ENCODE data around the gene HSPA12A.
"Not testable (repeated sequence)": the region's sequence is repeated elsewhere in the genome, so short reads cannot be mapped to it uniquely, and the experiment has no call there.

HSPA12A gene

DNA sequence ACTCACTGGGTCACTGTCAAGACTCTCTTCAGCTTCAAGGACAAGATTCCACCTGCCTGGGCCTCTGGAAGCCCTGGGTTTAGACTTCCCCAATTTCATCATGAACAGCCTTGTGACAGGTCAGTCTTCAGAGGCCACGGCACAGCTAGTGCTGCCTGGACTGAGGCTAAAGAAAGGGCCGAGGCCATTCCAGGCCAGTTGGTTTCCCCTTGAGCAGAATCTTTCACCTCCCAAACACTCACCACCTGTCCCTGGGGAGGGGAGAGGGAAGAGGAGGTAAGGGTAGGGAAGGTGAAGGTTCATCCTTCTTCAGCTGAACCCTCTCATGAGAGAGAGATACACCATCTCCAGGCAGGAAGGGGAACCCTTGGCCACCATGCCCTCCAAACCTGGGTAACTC is 24.3 kb downstream of the HSPA12A start:
- DNase-seq (ENCODE audit: low read depth in 2 of 2, low spot score in 1 of 2): no peak

DNA sequence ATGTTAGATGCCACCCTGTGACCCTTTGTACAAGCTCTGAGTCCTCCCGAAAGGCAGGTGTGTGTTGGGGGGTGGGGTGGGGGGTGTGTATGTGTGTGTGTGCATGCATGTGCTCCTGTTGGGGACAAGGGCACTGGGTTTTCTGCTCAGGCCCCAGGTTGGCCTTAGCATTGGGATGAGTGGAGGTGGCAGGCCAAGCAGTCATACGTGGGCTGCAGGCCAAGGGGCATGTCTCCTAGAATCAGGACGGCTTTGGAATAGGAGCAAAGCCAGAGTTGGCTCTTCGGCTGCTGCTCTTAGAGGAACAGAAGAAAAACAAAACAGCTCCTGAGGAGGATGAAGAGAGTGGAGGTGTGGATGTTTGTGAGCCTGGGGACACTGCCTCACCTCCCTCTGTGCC is 26.0 kb downstream of the HSPA12A start:
- no peak for DNase-seq (ENCODE audit: low read depth in 2 of 2, low spot score in 1 of 2)

DNA sequence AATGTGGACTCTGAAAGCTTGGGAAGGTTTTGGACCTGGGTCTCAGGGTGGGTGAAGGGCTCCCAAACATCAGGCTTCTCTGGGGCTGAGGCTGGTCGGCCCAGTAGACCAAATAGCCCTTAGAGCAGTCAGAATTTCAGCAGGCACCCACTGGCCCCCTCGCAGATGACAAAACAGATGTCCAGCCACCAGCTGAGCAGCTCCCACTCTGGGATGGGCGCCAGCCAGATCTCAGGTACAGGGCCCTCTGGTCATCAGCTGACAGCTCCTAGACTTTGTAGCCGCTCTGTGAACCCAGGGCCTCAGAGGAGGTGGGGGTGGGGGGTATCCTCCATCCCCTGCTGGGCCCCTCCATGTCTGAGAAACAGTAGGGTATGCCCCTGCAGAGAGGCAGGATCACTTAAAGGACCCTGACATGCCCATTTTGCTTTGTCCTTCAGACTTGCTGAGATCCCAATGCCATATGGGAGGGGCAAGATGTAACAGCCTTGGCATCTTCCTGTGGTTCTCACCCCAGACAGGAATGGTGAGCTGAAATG is 26.5 kb downstream of the HSPA12A start:
- no peak for DNase-seq (ENCODE audit: low read depth in 2 of 2, low spot score in 1 of 2)

DNA sequence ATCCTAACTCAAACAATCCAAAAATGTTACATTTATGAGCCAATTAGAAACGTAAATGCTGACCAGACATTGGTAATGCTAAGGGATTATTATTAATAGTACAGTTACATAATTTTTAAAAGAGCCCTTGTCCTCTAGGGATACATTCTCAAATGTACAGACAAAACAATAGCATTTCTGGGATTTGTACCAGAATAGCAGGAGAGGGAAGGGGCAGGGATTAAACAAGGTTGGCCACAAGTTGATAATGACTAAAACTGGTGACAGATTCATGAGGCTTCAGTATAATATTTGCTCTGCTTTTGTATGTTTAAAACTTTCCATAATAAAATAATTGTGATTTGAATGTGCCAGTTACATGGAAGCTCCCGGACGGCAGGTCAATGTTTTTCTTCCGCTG is 27.0 kb downstream of the HSPA12A start:
- no peak for DNase-seq (ENCODE audit: low read depth in 2 of 2, low spot score in 1 of 2)

DNA sequence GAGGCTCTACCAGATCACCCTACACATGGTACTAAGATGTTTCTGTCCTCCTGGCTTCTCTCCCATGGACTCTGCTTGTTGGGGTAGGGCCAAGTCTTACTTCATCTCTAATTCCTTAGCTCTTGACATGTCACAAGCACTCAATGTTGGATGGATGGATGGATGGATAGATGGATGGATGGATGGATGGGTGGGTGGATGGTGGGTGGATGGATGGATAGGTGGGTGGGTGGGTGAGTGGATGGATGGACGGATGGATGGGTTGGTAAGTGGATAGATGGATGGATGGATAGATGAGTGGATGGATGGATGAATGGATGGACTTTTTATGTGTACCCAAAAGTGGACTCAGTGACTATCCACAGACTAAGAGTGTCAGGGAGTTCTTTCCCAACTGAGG is 28.5 kb downstream of the HSPA12A start:
- no peak for DNase-seq (ENCODE audit: low read depth in 2 of 2, low spot score in 1 of 2)

DNA sequence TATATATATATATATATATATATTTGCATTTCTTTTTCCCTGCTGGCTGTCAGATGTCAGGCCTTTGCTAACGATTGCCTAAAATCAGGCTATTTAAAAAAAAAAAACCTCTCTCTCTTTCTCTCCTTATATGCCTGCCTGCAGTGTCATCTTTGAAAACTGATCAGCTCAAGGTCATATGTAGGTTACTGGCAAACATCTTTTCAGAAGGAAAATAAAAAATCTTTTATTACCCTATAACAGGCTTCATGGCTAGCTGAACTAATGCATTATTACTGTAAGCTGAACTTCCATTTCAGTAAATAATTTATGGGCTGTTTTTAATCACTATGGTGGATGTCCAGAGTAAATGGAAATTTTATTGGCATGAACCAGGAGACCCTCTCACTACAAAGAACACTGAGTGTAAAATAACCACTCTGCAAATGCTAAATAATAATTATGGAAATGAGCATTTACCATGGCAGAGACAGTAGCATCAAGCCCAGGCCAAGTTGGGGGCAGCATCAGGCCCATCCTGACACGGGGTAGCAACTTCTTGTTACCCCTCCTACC is 29.3 kb downstream of the HSPA12A start:
- no peak for DNase-seq (ENCODE audit: low read depth in 2 of 2, low spot score in 1 of 2)

DNA sequence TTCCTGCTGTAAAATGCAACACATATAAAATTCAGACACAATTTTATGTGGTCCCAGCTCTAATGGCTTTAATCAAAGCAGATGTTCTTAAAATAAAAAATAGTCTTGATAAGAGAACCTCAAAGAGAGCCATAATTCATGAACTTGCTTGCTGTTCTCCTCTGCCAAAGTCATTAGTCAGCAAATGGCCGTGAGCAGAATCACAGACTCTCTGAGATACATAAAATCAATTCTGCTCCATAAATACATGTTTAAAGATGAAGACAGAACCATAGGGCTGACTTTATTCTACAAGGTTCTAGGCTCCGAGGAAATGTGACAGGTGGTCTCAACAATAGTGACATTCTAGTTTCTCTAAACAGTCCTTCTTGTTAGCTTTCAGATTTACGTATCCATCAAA is 29.8 kb downstream of the HSPA12A start:
- DNase-seq (ENCODE audit: low read depth in 2 of 2, low spot score in 1 of 2): no peak

DNA sequence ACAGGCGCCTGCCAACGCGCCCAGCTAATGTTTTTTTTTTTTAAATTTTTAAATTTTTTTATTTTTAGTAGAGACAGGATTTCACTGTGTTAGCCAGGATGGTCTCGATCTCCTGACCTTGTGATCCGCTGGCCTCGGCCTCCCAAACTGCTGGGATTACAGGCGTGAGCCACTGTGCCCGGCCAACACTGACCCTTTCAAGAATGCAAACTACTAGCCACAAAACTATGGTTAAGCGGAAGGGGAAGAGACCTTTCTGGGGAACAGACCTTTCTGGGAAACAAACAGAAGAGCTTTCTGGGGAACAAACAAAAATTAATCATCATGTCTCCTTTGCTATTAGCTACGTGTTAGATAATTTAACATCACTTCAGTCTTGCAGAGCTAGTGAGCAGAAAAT is 30.6 kb downstream of the HSPA12A start:
- DNase-seq (ENCODE audit: low read depth in 2 of 2, low spot score in 1 of 2): not testable (repeated sequence)

DNA sequence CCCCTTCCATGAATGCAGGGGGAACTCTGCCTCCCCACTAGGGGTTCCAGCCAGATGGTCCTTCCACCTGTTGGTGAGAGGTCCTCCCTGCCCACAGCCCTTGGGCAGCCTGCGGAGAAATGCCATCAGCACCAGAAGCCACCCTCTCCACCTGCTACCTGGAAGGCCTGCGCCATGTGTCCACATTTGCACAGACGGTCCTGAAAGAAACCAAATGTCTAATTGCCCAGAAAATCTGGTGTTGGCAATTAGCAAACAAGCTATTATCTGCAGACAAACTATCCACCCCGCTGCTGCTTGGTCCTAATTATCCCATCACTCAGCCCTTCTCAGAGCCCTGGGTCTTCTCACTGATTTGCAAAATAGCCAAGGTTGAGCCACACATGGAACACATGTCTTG is 32.3 kb downstream of the HSPA12A start:
- no peak for DNase-seq (ENCODE audit: low read depth in 2 of 2, low spot score in 1 of 2)

DNA sequence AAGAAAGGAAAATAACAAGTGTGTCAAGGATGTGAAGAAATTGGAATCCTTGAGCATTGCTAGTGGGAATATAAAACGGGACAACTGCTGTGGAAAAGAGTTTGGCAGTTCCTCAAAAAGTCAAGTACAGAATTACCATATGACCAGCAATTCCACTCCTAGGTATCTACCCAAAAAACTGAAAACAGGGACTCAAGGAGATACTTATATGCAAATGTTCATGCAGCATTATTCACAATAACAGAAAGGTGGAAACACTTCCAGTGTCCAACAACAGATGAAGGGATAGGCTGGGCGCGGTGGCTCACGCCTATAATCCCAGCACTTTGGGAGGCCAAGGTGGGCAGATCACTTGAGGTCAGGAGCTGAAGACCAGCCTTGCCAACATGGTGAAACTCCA is 33.5 kb downstream of the HSPA12A start:
- no peak for DNase-seq (ENCODE audit: low read depth in 2 of 2, low spot score in 1 of 2)

DNA sequence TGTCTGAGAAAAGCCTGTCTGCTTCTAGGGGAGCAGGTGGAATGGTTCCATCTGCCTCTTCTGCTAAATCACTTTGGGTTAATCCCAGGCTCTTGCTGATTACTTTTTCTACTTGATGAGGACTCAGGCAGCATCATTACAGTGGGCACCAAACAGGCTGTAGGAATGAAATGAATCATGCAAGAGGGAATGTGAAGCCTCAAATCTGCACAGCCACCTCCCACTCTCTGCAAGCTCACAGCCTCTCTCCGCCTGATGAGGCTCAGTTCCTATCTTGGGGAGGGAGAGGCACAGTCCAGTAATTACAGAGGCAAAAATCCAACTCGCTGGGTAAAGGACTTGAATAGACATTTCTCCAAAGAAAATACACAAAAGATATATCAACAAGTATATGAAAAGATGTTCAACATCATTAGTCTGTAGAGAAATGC is 34.0 kb downstream of the HSPA12A start:
- no peak for DNase-seq (ENCODE audit: low read depth in 2 of 2, low spot score in 1 of 2)

DNA sequence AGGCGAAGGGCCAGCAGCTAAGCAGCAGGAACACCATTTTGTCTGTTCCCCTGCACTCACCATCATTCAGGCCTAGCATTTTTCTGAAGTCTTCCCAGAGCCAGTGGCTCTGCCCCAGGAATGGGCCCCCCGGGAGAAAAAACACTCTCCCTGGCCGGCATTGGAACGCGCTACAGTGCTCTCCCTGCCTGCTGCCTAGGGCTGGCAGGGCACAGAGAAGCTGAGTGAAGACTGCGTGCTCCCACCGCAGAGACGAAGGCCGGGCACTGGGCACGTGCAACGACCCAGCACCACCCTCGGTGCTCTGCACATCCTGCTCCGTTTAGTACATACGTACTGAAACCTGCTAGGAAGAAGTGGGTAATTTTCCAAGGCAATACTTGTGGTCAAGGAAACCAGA is 34.4 kb downstream of the HSPA12A start:
- DNase-seq (ENCODE audit: low read depth in 2 of 2, low spot score in 1 of 2): no peak

DNA sequence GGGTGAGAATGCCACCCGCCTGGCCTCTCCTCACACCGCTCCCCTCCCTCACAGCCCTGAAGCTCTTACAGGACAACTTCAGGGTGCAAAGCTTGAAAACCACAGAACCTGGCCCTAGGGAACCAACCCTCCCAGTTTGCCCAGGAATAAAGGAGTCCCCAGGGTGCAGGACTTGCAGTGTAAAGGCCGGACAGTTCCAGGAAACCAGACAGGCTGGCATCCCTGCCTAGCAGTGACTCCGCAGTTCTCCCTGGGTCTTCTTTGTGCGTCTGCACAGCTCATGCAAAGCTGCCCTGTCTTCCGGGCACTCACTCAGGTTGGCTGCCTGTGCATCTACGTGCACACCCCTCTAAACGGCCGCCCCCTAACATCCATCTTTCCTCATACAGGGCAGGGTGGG is 36.1 kb downstream of the HSPA12A start:
- DNase-seq (ENCODE audit: low read depth in 2 of 2, low spot score in 1 of 2): no peak

DNA sequence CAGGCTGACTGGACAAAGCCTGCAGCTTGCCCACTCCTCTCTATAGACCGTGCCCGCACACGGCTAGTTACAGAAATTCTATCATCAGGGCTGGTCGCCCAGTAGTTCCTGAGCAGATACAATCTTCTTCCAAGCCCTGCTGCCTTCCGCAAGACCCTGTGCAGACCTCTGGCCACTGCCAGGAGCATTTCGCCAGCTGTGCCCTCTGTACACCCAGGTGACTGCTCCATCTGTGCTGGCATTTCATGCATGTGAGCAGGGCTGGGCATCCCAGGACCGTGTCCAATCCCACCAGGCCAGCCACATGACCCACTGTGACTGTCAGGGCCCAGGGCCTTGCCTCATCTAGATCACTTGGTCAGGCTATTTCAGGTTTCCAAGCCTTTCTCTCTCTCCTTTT is 36.9 kb downstream of the HSPA12A start:
- no peak for DNase-seq (ENCODE audit: low read depth in 2 of 2, low spot score in 1 of 2)

DNA sequence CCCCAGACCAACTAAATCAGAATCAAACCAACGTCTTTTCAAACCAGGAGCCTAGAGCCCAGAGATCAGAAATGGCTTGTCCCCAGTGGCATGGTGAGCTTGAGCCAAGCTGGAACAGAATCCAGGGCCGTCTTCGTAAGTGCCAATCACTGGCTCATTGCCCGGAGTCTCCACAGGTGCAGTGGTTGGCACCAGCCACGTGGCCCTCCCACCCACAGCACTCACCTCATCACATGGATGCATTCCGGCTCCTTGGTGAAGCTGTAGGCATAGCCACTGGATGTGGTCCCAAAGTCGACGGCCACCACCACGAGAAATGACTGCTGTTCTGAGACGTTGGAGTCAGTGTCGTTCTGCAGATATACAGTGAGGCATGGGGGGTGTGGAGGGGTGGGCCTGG is 37.4 kb downstream of the HSPA12A start:
- no peak for DNase-seq (ENCODE audit: low read depth in 2 of 2, low spot score in 1 of 2)

DNA sequence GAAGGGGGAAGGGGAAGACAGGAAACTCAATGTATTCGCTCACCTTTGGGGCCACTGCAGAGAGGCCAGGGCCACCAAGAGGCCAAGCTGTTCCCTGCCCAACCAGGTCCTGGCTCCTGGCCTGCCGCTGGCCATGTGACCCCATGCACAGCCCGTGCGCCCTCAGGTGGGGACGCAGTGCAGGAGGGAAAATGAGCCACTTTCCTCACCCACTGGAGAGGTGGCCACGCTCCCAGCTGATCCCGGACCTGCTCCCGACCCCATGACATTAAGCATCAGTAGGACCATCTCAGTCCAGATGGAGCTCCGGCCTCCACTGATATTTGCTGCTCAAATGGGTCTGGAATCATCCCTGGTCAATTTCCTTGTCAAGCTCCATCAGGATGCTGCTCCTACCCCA is 40.2 kb downstream of the HSPA12A start:
- DNase-seq (ENCODE audit: low read depth in 2 of 2, low spot score in 1 of 2): no peak

DNA sequence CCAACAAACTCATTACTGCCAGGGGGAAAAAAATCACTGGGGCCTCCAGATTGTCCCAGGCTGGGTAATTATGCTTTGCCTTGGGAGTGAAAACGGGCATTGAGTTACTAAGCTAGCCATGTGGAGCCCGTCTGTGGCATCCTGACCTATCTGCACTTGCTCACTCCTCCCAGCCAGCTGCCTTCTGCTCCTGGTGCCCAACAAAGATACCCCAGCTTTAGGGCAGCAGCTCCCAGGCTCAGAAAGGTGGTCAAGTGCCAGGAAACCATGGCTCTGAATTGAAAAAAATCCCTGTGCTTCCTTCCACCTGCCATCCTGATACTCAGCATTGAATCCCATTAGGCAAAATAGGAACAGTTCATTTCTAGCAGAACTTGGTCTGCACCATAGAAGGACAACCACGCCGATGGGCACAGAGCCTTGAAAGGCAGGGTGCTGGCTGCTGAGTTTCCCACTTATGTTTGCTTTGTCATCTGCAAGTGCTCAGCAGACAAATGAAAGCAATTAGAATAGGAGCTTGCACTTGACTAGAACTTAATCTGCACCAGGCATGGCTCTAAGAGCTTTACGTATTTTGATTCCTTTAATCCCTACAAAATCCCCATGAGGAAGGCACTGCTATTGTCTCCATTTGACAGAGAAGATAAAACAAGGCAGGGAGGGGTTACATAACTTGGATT is 42.8 kb downstream of the HSPA12A start:
- no peak for DNase-seq (ENCODE audit: low read depth in 2 of 2, low spot score in 1 of 2)

DNA sequence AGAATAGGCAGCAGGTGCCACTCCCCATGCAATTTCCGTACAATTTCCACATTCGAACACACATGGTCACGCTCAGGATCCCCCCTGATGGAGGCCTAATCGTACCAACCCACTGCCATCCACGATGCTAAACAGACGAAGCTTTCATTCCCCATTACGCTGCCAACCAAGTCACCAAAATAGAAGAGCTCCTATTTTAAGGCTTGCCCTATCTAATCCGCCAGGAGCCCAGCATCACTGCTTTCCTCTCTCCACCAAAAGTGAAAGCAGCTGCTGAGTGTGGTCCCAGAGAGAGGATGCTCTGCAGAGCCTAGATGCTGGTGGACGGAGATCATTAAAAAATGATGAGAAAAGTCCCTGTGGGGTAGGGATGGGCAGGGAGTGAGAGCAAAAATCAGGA is 43.3 kb downstream of the HSPA12A start:
- no peak for DNase-seq (ENCODE audit: low read depth in 2 of 2, low spot score in 1 of 2)

DNA sequence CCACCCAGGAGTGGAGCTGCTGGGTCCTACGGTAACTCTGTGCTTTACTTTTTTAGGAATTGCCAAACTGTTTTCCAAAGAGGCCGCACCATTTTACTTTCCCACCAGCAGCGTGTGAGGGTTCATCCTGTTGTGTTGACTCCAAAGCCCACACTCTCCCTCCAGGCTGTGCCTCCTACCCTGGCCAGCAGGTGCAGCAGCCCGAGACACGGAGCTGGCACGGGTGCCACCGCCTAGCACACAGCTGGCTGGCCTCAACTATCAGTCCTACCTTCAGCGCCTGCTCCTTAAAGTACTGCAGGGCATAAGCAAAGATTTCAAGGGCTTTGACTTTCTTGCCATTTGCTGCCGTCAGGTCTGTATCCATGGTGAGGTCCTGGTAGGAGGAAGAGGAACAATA is 44.0 kb downstream of the HSPA12A start:
- no peak for DNase-seq (ENCODE audit: low read depth in 2 of 2, low spot score in 1 of 2)

DNA sequence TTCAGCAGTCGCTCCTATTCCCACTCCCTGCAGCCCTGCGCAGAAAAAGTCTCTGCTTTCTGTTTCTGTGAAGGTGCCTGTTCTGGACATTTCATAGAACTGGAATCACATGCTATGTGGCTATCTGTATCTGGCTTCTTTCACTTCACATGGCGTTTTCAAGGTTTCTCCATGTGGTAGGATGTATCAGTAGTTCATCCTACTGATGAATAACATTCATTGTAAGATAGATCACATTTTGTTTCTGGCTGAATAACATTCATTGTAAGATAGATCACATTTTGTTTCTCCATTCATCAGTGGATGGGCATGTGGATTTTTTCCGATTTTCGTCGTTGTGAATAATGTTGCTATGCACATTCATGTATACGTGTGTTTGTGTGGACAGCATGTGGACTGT is 44.5 kb downstream of the HSPA12A start:
- no peak for DNase-seq (ENCODE audit: low read depth in 2 of 2, low spot score in 1 of 2)

DNA sequence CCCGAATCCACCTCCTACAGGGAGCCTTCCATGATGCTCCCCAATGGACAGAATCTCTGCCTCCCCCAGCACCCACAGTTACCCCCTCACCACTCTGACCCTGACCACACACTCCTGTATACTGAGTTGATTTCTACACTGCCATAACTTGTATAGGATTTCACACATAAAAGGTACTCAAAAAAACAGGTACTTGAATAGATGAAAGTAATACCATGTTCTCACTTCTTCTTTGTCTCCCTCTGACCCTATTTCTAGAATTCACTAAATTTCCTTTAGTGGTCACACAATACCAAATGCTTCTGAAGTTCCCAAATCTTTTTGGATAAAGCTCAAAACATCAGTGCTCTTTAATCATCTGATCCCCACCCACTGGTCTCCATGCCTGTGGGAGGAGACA is 45.4 kb downstream of the HSPA12A start:
- no peak for DNase-seq (ENCODE audit: low read depth in 2 of 2, low spot score in 1 of 2)

DNA sequence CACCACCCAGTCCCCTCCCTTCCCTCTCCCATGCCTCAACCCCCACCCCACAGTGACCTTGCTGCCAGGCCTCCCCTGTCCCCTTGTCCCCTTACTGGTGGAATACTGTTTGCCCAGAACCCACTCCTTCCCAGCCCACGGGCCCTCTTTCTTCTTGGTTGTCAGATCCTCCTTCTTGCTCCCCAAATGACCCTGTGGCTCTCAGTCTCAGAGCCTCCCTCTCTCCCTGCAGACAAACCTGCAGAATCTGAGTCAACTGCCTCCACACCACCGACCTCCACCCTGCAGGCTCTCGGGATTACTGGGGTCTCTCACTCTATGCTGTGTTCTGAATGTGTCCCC is 47.5 kb downstream of the HSPA12A start:
- no peak for DNase-seq (ENCODE audit: low read depth in 2 of 2, low spot score in 1 of 2)

DNA sequence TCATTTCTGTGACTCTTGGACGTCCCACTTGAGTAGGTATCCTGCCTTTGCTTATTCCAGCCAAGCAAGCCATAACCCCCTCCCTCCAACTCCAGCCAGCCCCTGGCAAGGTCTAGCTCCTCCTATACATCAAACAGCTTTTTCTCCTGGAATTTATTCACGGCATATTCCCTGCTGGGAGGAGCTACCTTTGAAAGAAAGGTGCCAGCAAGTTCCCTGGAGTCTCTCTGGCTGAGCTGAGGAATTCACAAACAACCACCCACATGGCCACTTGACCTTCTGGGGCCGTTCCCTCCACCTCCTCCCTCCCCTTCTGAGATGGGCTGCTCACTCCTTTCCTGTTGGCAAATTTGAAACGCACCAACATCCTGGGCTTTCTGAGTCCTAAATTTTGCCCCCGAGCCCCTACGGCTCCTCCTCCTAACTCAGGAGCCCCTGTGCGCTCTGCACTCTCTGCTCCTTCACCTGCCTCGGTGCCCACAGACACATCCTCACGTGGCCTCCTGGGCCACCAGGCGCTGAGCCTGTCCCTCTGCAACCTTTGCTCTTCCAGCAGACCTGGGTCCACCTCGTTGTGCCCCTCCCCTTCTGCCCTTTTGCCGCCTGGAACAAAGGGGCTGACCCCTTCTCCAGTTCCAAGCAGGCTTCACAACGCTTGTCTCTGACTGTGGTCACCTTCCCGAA is 48.0 kb downstream of the HSPA12A start:
- no peak for DNase-seq (ENCODE audit: low read depth in 2 of 2, low spot score in 1 of 2)
